Kidney epithelial cell (primary cell): Measurements from ENCODE around the gene ZNF8. TPM values are rescaled to one million over a fixed set of nuclear protein-coding genes. Genes with fewer than 3 reads are reported as not detected.

ENCODE experiments used
- DNase-seq: peaks from one replicate; pipeline ENCODE4 v3.0.0-alpha.2; 2010; ENCODE audit warnings: low read depth
- H3K27me3 ChIP-seq: 2 replicates; pipeline ENCODE4 v1.6.0; 2011; ENCODE audit warnings: low read length; ENCODE audit not compliant: control insufficient read depth, insufficient read depth
- H3K36me3 ChIP-seq: 2 replicates; pipeline ENCODE4 v1.5.1; 2011; ENCODE audit warnings: low read length; ENCODE audit not compliant: control insufficient read depth, insufficient read depth
- H3K4me3 ChIP-seq: 2 replicates; pipeline ENCODE4 v1.5.1; 2011; ENCODE audit warnings: low read depth, mild to moderate bottlenecking, control low read depth, low read length
- CTCF ChIP-seq: IDR thresholded peaks from 2 replicates; pipeline ENCODE4 v1.5.1; 2011; ENCODE audit warnings: mild to moderate bottlenecking, moderate library complexity, low read length, control low read depth, inconsistent platforms; ENCODE audit not compliant: insufficient read depth, poor library complexity, severe bottlenecking
- total RNA-seq: library from RNA; depleted of rRNA; stranded (reverse); fragments of >200 nt; gene quantifications from 2 replicates; pipeline ENCODE4 v1.2.3, GENCODE V29; 2015

Gene ZNF8
- total RNA-seq, 1 donor from 2014 or later = 7.1 TPM

DNA sequence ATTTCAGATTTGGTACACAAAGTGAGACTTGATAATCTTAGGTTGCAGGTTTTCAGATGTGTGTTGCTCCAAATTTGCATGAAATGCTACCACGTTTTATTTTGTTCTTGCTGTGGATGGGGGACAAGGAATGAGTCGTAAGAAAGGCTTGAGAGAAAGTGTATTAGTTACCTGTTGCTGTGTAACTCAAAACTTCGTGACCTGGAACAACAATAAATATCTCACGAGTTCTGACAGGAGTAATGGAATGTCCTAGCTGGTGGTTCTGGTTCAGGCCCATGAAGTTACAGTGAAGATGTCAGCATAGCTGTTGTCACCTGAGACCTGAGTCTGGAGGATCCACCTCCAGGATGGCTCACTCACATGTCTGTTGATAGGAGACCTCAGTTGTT is 1.2 kb downstream of the ZNF8 start:
- TF ChIP-seq CTCF = no peak
- Histone ChIP-seq H3K36me3 (no peaks in the 10 kb centered on the region), H3K27me3 (no peaks in the 10 kb centered on the region), H3K4me3 (peak overlapping the region; percentile 74)
- DNase-seq = no peak

- no peak for TF ChIP-seq CTCF
- H3K4me3 ChIP-seq = no peak overlapping the region
These were observed 5.4 kb downstream of the ZNF8 start for GRCh38 chr19:58284199-58284598.

DNA sequence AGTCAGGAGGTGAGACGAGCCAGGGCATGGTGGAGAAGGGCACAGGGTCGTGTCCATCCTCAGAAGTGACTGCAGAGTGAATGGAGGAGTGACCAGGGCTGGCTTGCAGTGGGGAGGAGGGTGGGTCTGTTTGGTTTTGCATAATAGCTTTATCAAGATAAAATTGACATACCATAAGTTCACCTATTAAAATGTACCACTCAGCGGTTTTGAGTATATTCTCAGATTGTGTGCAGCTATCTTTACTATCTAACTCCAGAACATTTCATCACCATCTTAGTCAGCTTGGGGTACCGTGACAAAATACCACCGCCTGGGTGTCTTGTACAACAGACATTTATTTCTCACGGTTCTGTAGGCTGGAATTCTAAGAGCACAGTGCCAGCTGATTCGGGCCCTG is 13.2 kb downstream of the ZNF8 start:
- H3K27me3 ChIP-seq = no peaks in the 10 kb centered on the region
- no peak for DNase-seq
- no peak overlapping the region for H3K4me3 ChIP-seq
- peaks cover 19% of the 10 kb centered on the region for H3K36me3 ChIP-seq
- TF ChIP-seq CTCF = no peak

More at GRCh38 chr19:58284199-58284598, 5.4 kb downstream of the ZNF8 start:
- no peak for DNase-seq
- peaks cover 1% of the 10 kb centered on the region for H3K36me3 ChIP-seq
- H3K27me3 ChIP-seq = no peaks in the 10 kb centered on the region

DNA sequence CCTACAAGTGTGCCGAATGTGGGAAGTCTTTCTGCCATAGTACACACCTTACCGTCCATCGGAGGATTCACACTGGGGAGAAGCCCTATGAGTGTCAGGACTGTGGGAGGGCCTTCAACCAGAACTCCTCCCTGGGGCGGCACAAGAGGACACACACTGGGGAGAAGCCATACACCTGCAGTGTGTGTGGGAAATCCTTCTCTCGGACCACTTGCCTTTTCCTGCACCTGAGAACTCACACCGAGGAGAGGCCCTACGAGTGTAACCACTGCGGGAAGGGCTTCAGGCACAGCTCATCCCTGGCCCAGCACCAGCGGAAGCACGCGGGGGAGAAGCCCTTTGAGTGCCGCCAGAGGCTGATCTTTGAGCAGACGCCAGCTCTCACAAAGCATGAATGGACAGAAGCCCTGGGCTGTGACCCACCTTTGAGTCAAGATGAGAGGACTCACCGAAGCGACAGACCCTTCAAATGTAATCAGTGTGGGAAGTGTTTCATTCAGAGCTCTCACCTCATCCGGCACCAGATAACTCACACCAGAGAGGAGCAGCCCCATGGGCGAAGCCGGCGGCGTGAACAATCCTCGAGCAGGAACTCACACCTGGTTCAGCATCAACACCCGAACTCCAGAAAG is 16.1 kb downstream of the ZNF8 start:
- no peak for TF ChIP-seq CTCF
- Histone ChIP-seq H3K36me3 (peaks cover 17% of the 10 kb centered on the region), H3K4me3 (no peak overlapping the region), H3K27me3 (no peaks in the 10 kb centered on the region)
- DNase-seq = no peak

DNA sequence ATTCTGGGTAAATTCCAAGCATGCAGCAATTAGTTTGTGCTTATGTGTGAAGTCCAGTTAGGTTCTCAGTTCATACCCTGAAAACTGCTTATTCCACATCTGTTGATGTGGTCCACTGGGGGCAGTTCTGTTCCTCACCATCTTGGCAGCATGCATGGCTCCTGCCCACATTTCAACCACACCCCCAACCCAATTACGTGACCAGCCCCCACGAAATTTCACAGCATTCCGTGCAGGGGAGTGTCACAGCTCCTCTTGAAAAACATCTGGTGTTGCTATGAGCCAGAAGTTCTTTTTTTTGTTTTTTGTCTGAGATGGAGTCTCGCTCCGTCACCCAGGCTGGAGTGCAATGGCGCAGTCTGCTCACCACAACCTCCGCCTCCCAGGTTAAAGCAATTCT is 17.3 kb downstream of the ZNF8 start:
- Histone ChIP-seq H3K4me3 (no peak overlapping the region), H3K27me3 (no peaks in the 10 kb centered on the region), H3K36me3 (peaks cover 15% of the 10 kb centered on the region)
- no peak for TF ChIP-seq CTCF
- DNase-seq = no peak

DNA sequence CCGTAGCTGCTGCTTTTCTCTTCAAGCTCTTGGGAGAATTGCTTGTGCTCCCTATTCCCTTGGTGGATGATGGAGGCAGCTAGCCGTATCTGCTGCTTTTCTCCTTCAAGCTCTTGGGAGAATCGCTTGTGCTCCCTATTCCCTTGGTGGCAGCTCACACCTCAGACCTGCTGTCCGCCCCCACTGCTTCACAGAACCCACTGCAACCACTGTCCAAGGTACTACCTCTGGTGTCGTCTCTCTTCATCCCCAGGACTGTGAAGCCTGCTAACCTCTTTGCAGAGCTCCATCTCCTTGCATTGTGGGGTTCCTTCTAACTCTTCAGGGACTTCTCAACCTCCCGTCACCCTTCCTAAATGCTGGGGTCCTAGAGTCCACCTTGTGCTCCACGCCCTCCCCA is 21.9 kb downstream of the ZNF8 start:
- DNase-seq = no peak
- no peaks in the 10 kb centered on the region for H3K27me3 ChIP-seq
- H3K36me3 ChIP-seq = no peaks in the 10 kb centered on the region
- no peak overlapping the region for H3K4me3 ChIP-seq
- no peak for TF ChIP-seq CTCF
